ENCODE results near the gene SHROOM2.

Gene SHROOM2

DNA sequence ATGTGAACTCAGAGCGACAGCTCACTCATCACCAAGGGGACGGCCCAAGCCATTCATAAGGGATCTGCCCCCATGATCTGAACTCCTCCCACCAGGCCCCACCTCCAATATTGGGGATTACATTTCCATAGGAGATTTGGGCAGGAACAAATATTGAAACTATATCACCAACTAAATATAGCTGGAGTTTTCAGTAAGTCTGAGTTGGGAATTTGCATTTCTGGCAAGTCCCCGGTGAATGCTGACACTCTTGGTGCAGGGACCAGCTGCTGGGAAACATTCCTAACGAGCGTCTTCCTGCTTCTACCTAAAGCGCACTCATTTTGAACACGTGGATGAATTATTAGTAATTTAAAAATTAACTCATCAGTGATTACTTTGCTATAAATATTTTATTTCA lies 194.2 kb downstream of the SHROOM2 start:
- H3K9ac ChIP-seq (ENCODE audit: low read depth, low read length) = no peak overlapping the region
- H3K9me3 ChIP-seq (ENCODE audit: control insufficient read depth, insufficient read depth, low read length) = peaks cover 2% of the 10 kb centered on the region
- no peak overlapping the region for H3K4me3 ChIP-seq (ENCODE audit: low read depth, low read length)
- H3K4me1 ChIP-seq (ENCODE audit: control insufficient read depth, insufficient read depth, low read length) = no peaks in the 10 kb centered on the region
- no peaks in the 10 kb centered on the region for H3K27me3 ChIP-seq (ENCODE audit: control insufficient read depth, insufficient read depth, low read length)
- H3K36me3 ChIP-seq (ENCODE audit: control insufficient read depth, insufficient read depth, low read length) = no peaks in the 10 kb centered on the region

DNA sequence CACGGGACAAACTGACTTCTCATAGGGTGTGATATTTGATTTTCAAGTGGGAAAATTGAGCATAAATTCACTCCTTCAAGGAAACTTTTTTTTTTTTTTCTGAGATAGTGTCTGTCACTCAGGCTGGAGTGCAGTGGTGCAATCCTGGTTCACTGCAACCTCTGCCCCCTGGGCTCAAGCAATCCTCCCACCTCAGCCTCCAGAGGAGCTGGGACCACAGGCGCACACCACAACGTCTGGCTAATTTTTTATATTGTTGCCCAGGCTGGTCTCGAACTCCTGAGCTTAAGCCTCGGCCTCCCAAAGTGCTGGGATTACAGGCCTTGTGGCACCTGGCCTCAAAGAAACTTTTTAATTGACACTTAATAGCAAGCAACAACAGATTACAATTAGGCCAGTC lies 194.7 kb downstream of the SHROOM2 start:
- Histone ChIP-seq H3K9me3 (ENCODE audit: control insufficient read depth, insufficient read depth, low read length) (no peaks in the 10 kb centered on the region), H3K9ac (ENCODE audit: low read depth, low read length) (no peak overlapping the region), H3K4me3 (ENCODE audit: low read depth, low read length) (no peak overlapping the region), H3K36me3 (ENCODE audit: control insufficient read depth, insufficient read depth, low read length) (no peaks in the 10 kb centered on the region), H3K4me1 (ENCODE audit: control insufficient read depth, insufficient read depth, low read length) (no peaks in the 10 kb centered on the region), H3K27me3 (ENCODE audit: control insufficient read depth, insufficient read depth, low read length) (no peaks in the 10 kb centered on the region)

DNA sequence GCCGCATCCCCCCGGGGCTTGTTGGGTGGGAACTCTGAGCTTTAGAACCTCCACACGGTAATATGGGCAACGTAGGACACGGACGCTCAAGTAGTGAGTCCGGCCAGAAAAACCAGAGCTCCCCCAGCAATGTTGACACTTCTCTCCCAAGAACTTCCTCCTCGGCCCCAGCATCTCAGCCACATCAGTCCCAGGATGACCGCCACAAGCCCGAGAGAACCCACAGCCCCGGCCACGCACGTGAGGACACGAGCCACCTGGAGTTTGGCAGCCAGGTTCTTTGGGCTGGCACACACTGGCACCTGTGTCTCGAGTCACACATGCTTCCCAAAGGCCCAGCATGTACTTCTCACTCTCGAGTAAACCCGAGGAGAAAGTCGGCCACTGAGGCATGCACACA lies 197.2 kb downstream of the SHROOM2 start:
- no peaks in the 10 kb centered on the region for H3K4me1 ChIP-seq (ENCODE audit: control insufficient read depth, insufficient read depth, low read length)
- peaks cover 2% of the 10 kb centered on the region for H3K9me3 ChIP-seq (ENCODE audit: control insufficient read depth, insufficient read depth, low read length)
- H3K4me3 ChIP-seq (ENCODE audit: low read depth, low read length) = no peak overlapping the region
- H3K27me3 ChIP-seq (ENCODE audit: control insufficient read depth, insufficient read depth, low read length) = no peaks in the 10 kb centered on the region
- no peak overlapping the region for H3K9ac ChIP-seq (ENCODE audit: low read depth, low read length)
- H3K36me3 ChIP-seq (ENCODE audit: control insufficient read depth, insufficient read depth, low read length) = no peaks in the 10 kb centered on the region

DNA sequence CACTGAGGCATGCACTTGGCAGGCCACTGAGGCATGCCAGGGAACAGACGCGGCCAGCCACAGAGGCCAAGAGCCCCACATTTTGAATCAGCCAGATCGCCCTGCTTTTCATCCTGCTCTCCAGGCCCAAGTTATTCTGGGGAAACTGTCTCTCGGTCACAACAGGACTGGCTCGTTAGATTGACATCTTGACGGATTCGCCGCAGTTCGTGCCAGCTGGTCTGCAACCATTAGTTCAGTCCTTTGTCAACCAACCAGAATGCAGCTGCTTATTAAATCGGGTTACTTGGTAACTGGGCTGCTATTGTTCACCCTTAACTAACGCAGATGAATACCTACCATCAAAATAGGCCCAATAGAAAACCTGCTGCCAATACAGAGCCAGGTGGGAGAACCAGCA lies 197.6 kb downstream of the SHROOM2 start:
- Histone ChIP-seq H3K27me3 (ENCODE audit: control insufficient read depth, insufficient read depth, low read length) (no peaks in the 10 kb centered on the region), H3K9ac (ENCODE audit: low read depth, low read length) (no peak overlapping the region), H3K4me3 (ENCODE audit: low read depth, low read length) (no peak overlapping the region), H3K4me1 (ENCODE audit: control insufficient read depth, insufficient read depth, low read length) (no peaks in the 10 kb centered on the region), H3K36me3 (ENCODE audit: control insufficient read depth, insufficient read depth, low read length) (no peaks in the 10 kb centered on the region), H3K9me3 (ENCODE audit: control insufficient read depth, insufficient read depth, low read length) (peaks cover 2% of the 10 kb centered on the region)

DNA sequence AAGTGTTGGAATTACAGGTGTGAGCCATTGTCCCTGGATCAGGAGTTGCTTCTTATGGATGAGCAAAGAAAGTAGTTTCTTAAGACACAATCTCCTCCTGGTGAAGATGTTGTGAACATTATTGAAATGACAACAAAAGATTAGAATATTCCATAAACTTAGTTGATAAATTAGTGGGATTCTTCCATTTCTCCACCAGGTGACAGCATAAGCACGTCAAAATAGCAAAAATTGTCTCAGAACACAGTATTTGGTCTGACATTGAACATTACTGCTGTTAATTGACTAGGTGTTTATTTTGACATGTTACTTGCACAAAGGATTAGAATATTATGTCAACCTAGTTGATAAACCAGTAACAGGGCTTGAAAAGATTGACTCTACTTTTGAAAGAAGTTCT lies 202.5 kb downstream of the SHROOM2 start:
- Histone ChIP-seq H3K4me3 (ENCODE audit: low read depth, low read length) (no peak overlapping the region), H3K36me3 (ENCODE audit: control insufficient read depth, insufficient read depth, low read length) (no peaks in the 10 kb centered on the region), H3K9me3 (ENCODE audit: control insufficient read depth, insufficient read depth, low read length) (peaks cover 2% of the 10 kb centered on the region), H3K27me3 (ENCODE audit: control insufficient read depth, insufficient read depth, low read length) (no peaks in the 10 kb centered on the region), H3K4me1 (ENCODE audit: control insufficient read depth, insufficient read depth, low read length) (no peaks in the 10 kb centered on the region), H3K9ac (ENCODE audit: low read depth, low read length) (no peak overlapping the region)

DNA sequence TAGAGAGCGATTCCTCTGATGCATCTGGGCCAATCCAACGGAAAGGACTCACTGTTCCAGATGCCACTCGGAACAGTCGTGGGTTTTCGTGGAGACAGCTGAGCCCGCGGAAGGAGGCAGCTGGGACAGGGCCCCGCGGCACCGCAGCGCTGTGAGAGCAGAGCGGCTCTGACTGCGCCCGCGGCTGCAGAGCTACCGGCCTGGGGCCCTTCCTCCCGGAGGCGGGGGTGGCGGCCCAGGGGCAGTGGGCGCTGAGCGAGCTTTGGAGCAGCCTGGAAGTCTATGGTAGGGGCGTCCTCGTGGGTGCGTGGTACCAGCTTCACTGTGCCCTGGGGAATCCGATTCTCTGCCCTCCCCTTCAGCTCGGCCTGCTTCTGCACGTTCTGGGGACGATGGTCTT lies 205.8 kb downstream of the SHROOM2 start:
- H3K9me3 ChIP-seq (ENCODE audit: control insufficient read depth, insufficient read depth, low read length) = peaks cover 11% of the 10 kb centered on the region
- H3K9ac ChIP-seq (ENCODE audit: low read depth, low read length) = no peak overlapping the region
- no peaks in the 10 kb centered on the region for H3K36me3 ChIP-seq (ENCODE audit: control insufficient read depth, insufficient read depth, low read length)
- H3K27me3 ChIP-seq (ENCODE audit: control insufficient read depth, insufficient read depth, low read length) = no peaks in the 10 kb centered on the region
- H3K4me1 ChIP-seq (ENCODE audit: control insufficient read depth, insufficient read depth, low read length) = no peaks in the 10 kb centered on the region
- H3K4me3 ChIP-seq (ENCODE audit: low read depth, low read length) = no peak overlapping the region

DNA sequence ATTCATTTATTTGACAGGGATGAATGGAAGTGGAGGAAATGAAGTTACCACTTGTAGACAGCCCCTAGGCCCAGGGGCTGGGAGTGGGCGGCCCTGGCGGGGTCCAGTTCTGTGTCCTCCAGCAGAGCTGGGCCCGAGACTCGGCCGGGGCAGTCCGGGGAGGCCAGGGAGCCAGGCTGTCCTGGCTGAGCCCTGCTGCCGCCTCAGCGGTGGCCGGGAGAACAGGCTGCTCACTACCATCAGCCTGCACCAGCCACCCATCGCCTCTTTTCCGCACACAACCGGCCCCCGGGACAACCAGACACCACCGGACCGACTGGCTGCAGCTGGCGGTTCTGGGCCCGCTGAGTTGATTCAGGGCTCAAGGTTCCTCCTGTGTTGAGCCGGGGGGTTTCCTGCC lies 206.5 kb downstream of the SHROOM2 start:
- peaks cover 10% of the 10 kb centered on the region for H3K9me3 ChIP-seq (ENCODE audit: control insufficient read depth, insufficient read depth, low read length)
- no peak overlapping the region for H3K4me3 ChIP-seq (ENCODE audit: low read depth, low read length)
- H3K9ac ChIP-seq (ENCODE audit: low read depth, low read length) = no peak overlapping the region
- no peaks in the 10 kb centered on the region for H3K4me1 ChIP-seq (ENCODE audit: control insufficient read depth, insufficient read depth, low read length)
- H3K27me3 ChIP-seq (ENCODE audit: control insufficient read depth, insufficient read depth, low read length) = no peaks in the 10 kb centered on the region
- no peaks in the 10 kb centered on the region for H3K36me3 ChIP-seq (ENCODE audit: control insufficient read depth, insufficient read depth, low read length)

DNA sequence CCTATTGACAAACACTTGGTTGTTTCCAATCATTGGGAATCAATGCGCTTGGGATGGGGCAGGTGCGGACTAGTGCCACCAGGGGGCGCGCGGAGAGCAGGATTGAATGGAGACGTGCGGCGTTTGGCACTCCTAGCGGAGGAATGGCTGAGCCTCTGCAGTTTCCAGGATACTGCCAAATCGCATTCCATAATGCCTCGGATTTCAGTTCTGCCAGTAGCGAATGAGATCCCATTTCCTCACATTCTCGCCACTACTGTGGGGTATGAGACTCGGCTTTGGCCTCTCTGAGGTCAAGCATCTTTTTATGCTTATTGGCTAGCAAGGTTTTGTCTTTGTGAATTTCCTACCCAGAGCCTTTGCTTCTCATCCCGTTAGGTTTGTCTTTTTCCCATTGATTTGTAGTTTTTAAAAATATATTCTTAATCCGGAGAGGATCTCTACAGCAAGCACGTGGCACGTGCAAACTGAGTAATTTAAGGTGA lies 209.7 kb downstream of the SHROOM2 start:
- H3K9ac ChIP-seq (ENCODE audit: low read depth, low read length) = no peak overlapping the region
- peaks cover 10% of the 10 kb centered on the region for H3K9me3 ChIP-seq (ENCODE audit: control insufficient read depth, insufficient read depth, low read length)
- H3K4me1 ChIP-seq (ENCODE audit: control insufficient read depth, insufficient read depth, low read length) = no peaks in the 10 kb centered on the region
- no peak overlapping the region for H3K4me3 ChIP-seq (ENCODE audit: low read depth, low read length)
- no peaks in the 10 kb centered on the region for H3K27me3 ChIP-seq (ENCODE audit: control insufficient read depth, insufficient read depth, low read length)
- no peaks in the 10 kb centered on the region for H3K36me3 ChIP-seq (ENCODE audit: control insufficient read depth, insufficient read depth, low read length)

DNA sequence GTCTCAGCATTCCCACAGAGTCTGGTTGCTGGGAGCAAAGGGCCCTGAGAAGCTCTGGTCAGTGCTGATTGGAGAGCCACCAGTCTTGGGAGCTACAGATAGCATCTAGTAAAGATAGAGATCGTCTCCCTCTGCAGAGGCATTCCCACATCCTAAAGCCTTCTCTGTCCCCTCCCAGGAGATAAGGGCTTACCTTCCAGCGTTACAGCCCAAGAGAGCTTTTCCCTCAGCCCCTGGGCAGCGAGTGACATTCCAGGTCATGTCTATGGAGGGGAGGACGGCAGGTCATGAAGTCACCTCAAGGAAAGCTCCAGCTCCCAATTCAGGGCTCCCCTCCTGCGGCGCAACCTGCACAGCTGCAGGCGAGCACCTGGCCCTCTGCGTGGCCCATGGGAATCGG lies 210.8 kb downstream of the SHROOM2 start:
- Histone ChIP-seq H3K4me3 (ENCODE audit: low read depth, low read length) (no peak overlapping the region), H3K36me3 (ENCODE audit: control insufficient read depth, insufficient read depth, low read length) (no peaks in the 10 kb centered on the region), H3K27me3 (ENCODE audit: control insufficient read depth, insufficient read depth, low read length) (no peaks in the 10 kb centered on the region), H3K4me1 (ENCODE audit: control insufficient read depth, insufficient read depth, low read length) (no peaks in the 10 kb centered on the region), H3K9me3 (ENCODE audit: control insufficient read depth, insufficient read depth, low read length) (peaks cover 10% of the 10 kb centered on the region), H3K9ac (ENCODE audit: low read depth, low read length) (no peak overlapping the region)

DNA sequence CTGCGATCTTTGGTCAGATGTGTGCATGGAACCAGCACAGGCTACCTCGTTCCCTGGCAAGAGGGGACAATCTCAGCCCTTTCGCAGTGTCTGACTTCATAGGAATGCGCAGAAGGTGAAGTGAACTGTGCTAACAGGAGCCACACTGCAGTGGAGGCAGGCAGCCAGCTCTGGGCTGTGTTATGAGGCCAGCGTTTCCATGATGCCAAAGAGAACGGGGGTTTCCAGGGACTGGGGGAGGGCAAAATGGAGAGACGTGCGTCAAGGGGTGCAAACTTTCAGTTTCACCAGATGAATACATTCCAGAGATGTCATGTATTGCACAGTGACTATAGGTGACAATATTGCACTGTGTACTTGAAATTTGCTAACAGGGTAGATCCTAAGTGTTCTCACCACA lies 211.3 kb downstream of the SHROOM2 start:
- H3K36me3 ChIP-seq (ENCODE audit: control insufficient read depth, insufficient read depth, low read length) = no peaks in the 10 kb centered on the region

More for the DNA sequence above, 211.3 kb downstream of the SHROOM2 start:
- no peaks in the 10 kb centered on the region for H3K4me1 ChIP-seq (ENCODE audit: control insufficient read depth, insufficient read depth, low read length)
- H3K9me3 ChIP-seq (ENCODE audit: control insufficient read depth, insufficient read depth, low read length) = peaks cover 10% of the 10 kb centered on the region
- no peak overlapping the region for H3K9ac ChIP-seq (ENCODE audit: low read depth, low read length)
- H3K4me3 ChIP-seq (ENCODE audit: low read depth, low read length) = no peak overlapping the region
- no peaks in the 10 kb centered on the region for H3K27me3 ChIP-seq (ENCODE audit: control insufficient read depth, insufficient read depth, low read length)

Measured in iPS-15b (cell line).